GM12875 (cell line): ENCODE data around the gene CMBL.

Source experiments
- H3K4me3 ChIP-seq: one replicate; pipeline ENCODE4 v1.5.1; 2011; ENCODE audit warnings: low read depth, low read length, control low read depth
- CTCF ChIP-seq: IDR thresholded peaks from 2 replicates; pipeline ENCODE4 v1.5.1; 2011; ENCODE audit warnings: low read depth, mild to moderate bottlenecking, control low read depth, inconsistent platforms, low read length, moderate library complexity, borderline replicate concordance; ENCODE audit not compliant: insufficient read depth

The CMBL gene

GRCh38 chr5:10332301-10332700 lies 24.6 kb upstream of the CMBL start:
- TF ChIP-seq CTCF = no peak
- no peak overlapping the region for H3K4me3 ChIP-seq

GRCh38 chr5:10331341-10331796 lies 23.7 kb upstream of the CMBL start:
- H3K4me3 ChIP-seq = no peak overlapping the region
- TF ChIP-seq CTCF = no peak

- no peak overlapping the region for H3K4me3 ChIP-seq
- no peak for TF ChIP-seq CTCF
These were observed 23.0 kb upstream of the CMBL start for GRCh38 chr5:10330511-10331230.

- TF ChIP-seq CTCF = no peak
- no peak overlapping the region for H3K4me3 ChIP-seq
These were observed 22.2 kb upstream of the CMBL start for GRCh38 chr5:10329820-10330481.

- TF ChIP-seq CTCF = no peak
- no peak overlapping the region for H3K4me3 ChIP-seq
These were observed 21.7 kb upstream of the CMBL start for GRCh38 chr5:10329446-10329819.

GRCh38 chr5:10328323-10328722 lies 20.6 kb upstream of the CMBL start:
- TF ChIP-seq CTCF = no peak
- no peak overlapping the region for H3K4me3 ChIP-seq
